T-helper 1 cell treated with Interleukin-12 subunit alpha and Interleukin-12 subunit beta and Interleukin-4 antibody, amounts not matched to agents 30 ng/mL and 1 ng/mL, for 36 hours (primary cell): ENCODE results near the gene LCA5. TPM values are rescaled to one million over a fixed set of nuclear protein-coding genes. Genes with fewer than 3 reads are reported as not detected.
"Not testable (repeated sequence)": the region's sequence is repeated elsewhere in the genome, so short reads cannot be mapped to it uniquely, and the experiment has no call there.

Source experiments
- intact Hi-C: fragments of 100-400 bp; cut with micrococcal nuclease; formaldehyde crosslinking; loops from one replicate; pipeline ENCODE4 v1.15.1; 2024
- total RNA-seq: library from RNA; stranded (reverse); gene quantifications from 2 replicates; pipeline ENCODE4 v1.2.3, GENCODE V29; 2022

The LCA5 gene
- total RNA-seq, 1 donor from 2014 or later, result 0.10 TPM

DNA sequence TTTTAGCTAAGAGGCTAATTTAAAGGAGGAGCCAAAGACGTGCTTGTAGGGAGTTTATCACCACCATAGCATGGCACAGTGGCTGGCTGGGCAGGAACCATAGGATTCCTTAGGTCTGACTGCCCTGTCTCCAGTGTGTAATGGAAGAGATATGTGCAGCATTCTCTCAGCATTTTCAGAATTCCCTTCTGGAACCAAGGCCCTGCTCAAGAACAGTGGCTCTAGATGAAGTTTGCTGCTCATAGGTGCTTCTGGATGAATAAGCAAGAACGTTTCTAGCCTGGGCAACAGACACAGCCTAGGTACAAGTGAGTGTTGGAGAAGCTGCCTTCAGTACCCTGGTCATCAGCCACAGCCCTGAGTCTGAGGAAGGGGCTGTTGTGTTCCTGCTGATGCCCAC, 69.1 kb downstream of the LCA5 start:
- intact Hi-C loops, result no loop called here

GRCh38 chr6:79467716-79468115, 69.5 kb downstream of the LCA5 start:
- intact Hi-C loops, result no loop called here

DNA sequence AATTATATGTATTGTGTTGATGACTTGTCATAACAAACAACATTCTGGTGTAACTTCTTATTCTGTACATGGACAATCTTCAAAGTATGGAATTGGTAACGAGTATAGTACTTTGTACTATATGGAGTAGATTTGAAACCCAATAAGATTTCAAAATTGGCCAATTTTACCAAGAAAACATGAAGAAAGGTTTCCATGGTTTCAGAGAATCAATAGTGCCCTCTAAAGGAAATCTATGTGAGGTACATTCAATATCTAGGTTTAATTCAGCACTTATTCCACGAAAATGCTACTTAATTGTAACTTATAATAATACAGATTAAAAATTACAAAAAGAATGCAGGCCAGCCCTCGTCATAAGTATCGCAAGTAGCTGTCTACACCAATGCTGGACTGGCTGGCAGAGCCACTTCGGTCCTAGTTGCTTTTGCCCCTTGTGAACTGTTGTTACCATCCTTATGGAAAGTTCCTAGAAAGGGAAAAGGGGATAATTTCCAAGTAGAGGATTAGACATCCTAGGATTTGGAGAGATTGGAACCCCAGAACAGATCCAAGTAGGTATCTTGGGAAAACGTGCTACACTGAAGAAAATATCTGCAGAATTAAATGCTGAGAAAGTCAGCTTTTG, 70.9 kb downstream of the LCA5 start:
- intact Hi-C loops, result no loop called here

- intact Hi-C loops, result no loop called here
These were observed 71.8 kb downstream of the LCA5 start for GRCh38 chr6:79465381-79465780.

GRCh38 chr6:79463621-79464050, 73.6 kb downstream of the LCA5 start:
- intact Hi-C loops, result no loop called here

- intact Hi-C loops, result no loop called here
These were observed 76.0 kb downstream of the LCA5 start for GRCh38 chr6:79461205-79461604.

- intact Hi-C loops, result no loop called here
These were observed 81.8 kb downstream of the LCA5 start for GRCh38 chr6:79455446-79455845.

GRCh38 chr6:79453558-79454042, 83.6 kb downstream of the LCA5 start:
- intact Hi-C loops, result no loop called here

DNA sequence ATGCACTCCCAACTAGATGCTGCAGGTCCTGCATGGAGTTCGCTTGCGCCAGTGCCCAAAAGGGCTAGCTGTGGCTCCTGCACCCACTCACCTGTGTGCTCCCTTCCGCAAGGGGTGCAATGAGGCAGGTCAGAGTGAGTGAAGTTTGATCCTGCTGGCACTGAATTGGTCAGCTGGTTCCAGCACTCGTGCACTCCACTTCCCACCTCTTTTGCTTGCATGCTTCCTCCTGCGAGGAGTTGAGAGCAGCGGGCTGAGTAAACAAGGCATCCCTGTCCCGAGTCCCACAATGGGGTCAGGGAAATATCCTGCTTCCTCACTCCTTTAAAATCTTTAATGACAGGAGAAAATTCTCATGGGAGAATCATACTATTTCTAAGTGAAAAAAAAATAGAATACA, 86.2 kb downstream of the LCA5 start:
- intact Hi-C loops, result no loop called here

DNA sequence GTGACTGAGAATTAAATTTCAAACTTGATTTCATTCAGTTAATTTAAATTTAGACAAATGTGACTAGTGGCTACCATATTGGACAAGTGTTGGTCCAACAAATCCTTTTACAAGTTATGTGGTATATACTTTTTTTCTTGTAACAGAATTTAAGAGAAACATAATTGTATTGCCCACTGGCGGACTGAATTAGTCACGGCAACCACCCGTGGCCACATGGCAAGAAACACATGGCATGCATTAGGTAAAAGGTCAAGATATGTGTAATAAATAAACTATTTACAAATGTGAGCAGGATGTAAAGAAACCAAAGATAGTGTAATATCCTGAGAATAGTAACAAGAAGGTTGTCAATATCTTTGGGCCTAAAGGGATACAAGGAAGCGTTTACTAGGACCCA, 91.2 kb downstream of the LCA5 start:
- intact Hi-C loops, result no loop called here

- intact Hi-C loops, result not testable (repeated sequence)
These were observed 93.4 kb downstream of the LCA5 start for GRCh38 chr6:79443876-79444275.

DNA sequence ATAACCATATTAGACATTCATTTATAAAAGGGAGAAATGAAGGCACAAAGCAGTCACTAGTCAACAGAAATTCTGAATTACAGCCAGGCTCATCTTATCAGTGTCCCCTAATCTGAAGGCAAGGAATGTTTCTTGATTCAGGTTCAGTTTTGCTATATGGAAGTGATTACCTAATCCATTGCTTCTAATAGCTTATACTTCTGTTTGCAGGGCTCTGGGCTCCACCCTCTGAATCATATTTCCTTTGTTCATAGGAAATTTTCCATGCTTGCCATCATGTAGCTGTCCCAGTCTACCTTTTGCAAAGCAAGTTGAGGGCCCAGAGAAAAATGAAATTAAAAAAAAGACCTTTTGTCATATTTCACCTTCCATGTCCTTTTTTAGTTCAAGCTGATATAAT, 96.0 kb downstream of the LCA5 start:
- intact Hi-C loops, result no loop called here

GRCh38 chr6:79440598-79440997, 96.6 kb downstream of the LCA5 start:
- intact Hi-C loops, result no loop called here

DNA sequence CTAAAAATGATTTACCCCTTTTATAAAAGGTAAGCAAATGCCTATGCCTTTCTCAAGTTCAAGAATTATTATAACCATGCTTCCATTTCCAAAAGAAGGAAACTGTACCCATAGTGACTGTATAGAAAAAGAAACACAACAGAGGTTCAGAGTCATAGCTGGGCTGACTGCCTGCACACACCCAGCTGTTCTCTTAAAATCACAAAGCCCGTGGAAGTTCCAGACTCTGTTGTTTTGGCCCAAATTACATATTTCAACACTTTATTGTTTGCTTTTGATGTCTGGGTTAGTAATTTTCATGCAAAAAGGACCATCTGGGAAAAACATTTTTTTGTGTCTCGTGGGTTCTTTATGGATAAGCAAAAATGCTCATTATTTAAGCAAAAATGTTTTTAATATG, 99.2 kb downstream of the LCA5 start:
- intact Hi-C loops, result no loop called here

GRCh38 chr6:79436241-79436640, 101.0 kb downstream of the LCA5 start:
- intact Hi-C loops, result no loop called here

GRCh38 chr6:79435746-79436145, 101.5 kb downstream of the LCA5 start:
- intact Hi-C loops, result no loop called here

Other genes starting within 250 kb of the LCA5 start
- gene SH3BGRL2, start 93.9 kb upstream of the LCA5 start, total RNA-seq, result 0.24 and 0.32 TPM in 2 replicates